Lung (tissue), 12 donors: ENCODE data around the gene GPS2. TPM values are rescaled to one million over a fixed set of nuclear protein-coding genes. Genes with fewer than 3 reads are reported as not detected.

Source experiments
- ATAC-seq: fragments of 200-7000 bp; cut with Tn5 transposase; one replicate; pipeline ENCODE4 v1.9.1; 2020; ENCODE audit warnings: moderate number of reproducible peaks; ENCODE audit not compliant: insufficient read depth, low FRiP score
- DNase-seq, 3 donors: peaks; one replicate each; pipeline ENCODE4 v3.0.0-alpha.2; 2013 to 2017
- H3K27ac ChIP-seq, 2 donors: one replicate each; pipeline ENCODE4 v1.5.1; 2013; ENCODE audit warnings: mild to moderate bottlenecking in 2 of 2, moderate library complexity in 2 of 2, control low read depth in 1 of 2, inconsistent platforms in 1 of 2, low read depth in 1 of 2, low read length in 1 of 2
- H3K27me3 ChIP-seq, 3 donors: one replicate each; pipeline ENCODE4 v1.5.1; 2013; ENCODE audit warnings: low read length in 2 of 3; ENCODE audit not compliant: control insufficient read depth in 3 of 3, insufficient read depth in 3 of 3
- H3K36me3 ChIP-seq, 4 donors: one replicate each; pipeline ENCODE4 v1.5.1; 2013; ENCODE audit warnings: low read length in 4 of 4, mild to moderate bottlenecking in 1 of 4, moderate library complexity in 1 of 4; ENCODE audit not compliant: control insufficient read depth in 4 of 4, insufficient read depth in 4 of 4
- H3K4me1 ChIP-seq, 5 donors: one replicate each; pipeline ENCODE4 v1.5.1; 2013; ENCODE audit warnings: low read length in 5 of 5, mild to moderate bottlenecking in 2 of 5, moderate library complexity in 1 of 5; ENCODE audit not compliant: control insufficient read depth in 5 of 5, insufficient read depth in 5 of 5
- H3K4me3 ChIP-seq: one replicate; pipeline ENCODE4 v1.5.1; 2013; ENCODE audit warnings: mild to moderate bottlenecking, control low read depth, moderate library complexity
- H3K9ac ChIP-seq, 2 donors: one replicate each; pipeline ENCODE4 v1.5.1; 2013; ENCODE audit warnings: low read length in 2 of 2, control low read depth in 1 of 2; ENCODE audit not compliant: insufficient read depth in 1 of 2
- H3K9me3 ChIP-seq, 4 donors: one replicate each; pipeline ENCODE4 v1.5.1; 2013; ENCODE audit warnings: low read length in 3 of 4, mild to moderate bottlenecking in 1 of 4, moderate library complexity in 1 of 4; ENCODE audit not compliant: control insufficient read depth in 4 of 4, insufficient read depth in 3 of 4
- WGBS, 2 donors: extraction: QIAGEN DNeasy Blood & Tissue Kit; methylation state at CpG; one replicate each; pipeline ENCODE4 v1.1.7; 2013; 5-methylcytosine and 5-hydroxymethylcytosine counted together
- polyA plus RNA-seq, 2 donors: library from polyadenylated mRNA; stranded (reverse); fragments of 200-250 nt; gene quantifications; one replicate each; pipeline ENCODE4 v1.2.1, GENCODE V29; 2013
- total RNA-seq, 2 donors: library from RNA; depleted of rRNA in 1 of 2; stranded (reverse); fragments of >200 nt in 1 of 2; gene quantifications; one replicate each; pipeline ENCODE4 v1.2.1, GENCODE V29; 2014 to 2021
- TF ChIP-seq, protein P1 (sequence below): IDR thresholded peaks from 2 replicates; pipeline ENCODE4 v1.5.1; 2012; ENCODE audit warnings: mild to moderate bottlenecking; ENCODE audit errors: control extremely low read depth, extremely low read depth
- donor health status: control.
- donor health status: control.
- donor health status: Bipolar disorder and iron deficiency.
- donor health status: healthy.
- donor health status: DM: yes; HTN: yes; CAD: no.

Gene GPS2
- total and polyA plus RNA-seq, 4 donors: 23.8 to 71.6 (median 62.8) TPM

DNA sequence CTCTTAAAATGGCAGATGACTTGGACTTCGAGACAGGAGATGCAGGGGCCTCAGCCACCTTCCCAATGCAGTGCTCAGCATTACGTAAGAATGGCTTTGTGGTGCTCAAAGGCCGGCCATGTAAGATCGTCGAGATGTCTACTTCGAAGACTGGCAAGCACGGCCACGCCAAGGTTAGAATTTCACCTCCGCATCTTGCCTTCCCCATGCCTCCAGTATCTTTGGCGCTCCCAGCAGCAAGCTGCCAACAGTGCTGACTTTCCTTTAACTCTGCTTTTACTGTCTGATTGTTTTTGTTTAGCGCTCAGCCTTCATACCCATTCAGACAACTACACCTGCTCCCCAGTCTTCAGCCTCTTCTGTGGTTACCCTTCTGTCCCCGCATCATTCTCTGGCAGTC, 5.5 kb downstream of the GPS2 start:
- WGBS, 2 donors: 77 to 84% methylated on average over 12 of the region's 12 CpGs
- TF ChIP-seq, protein P1, sequence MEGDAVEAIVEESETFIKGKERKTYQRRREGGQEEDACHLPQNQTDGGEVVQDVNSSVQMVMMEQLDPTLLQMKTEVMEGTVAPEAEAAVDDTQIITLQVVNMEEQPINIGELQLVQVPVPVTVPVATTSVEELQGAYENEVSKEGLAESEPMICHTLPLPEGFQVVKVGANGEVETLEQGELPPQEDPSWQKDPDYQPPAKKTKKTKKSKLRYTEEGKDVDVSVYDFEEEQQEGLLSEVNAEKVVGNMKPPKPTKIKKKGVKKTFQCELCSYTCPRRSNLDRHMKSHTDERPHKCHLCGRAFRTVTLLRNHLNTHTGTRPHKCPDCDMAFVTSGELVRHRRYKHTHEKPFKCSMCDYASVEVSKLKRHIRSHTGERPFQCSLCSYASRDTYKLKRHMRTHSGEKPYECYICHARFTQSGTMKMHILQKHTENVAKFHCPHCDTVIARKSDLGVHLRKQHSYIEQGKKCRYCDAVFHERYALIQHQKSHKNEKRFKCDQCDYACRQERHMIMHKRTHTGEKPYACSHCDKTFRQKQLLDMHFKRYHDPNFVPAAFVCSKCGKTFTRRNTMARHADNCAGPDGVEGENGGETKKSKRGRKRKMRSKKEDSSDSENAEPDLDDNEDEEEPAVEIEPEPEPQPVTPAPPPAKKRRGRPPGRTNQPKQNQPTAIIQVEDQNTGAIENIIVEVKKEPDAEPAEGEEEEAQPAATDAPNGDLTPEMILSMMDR: no peak
- Histone ChIP-seq H3K9ac (no peak overlapping the region), H3K4me3 (no peak overlapping the region), H3K36me3 (peaks cover 17 to 39% (median 33%) of the 10 kb centered on the region in 4 donors), H3K4me1 (peaks cover 6 to 23% (median 14%) of the 10 kb centered on the region in 5 donors), H3K27ac (peak overlapping the region in 1 of 2 donors; percentile 18), H3K9me3 (peaks cover 0 to 2% (median 0%) of the 10 kb centered on the region in 4 donors), H3K27me3 (no peaks in the 10 kb centered on the region)
- DNase-seq (no peak), ATAC-seq (no peak)

DNA sequence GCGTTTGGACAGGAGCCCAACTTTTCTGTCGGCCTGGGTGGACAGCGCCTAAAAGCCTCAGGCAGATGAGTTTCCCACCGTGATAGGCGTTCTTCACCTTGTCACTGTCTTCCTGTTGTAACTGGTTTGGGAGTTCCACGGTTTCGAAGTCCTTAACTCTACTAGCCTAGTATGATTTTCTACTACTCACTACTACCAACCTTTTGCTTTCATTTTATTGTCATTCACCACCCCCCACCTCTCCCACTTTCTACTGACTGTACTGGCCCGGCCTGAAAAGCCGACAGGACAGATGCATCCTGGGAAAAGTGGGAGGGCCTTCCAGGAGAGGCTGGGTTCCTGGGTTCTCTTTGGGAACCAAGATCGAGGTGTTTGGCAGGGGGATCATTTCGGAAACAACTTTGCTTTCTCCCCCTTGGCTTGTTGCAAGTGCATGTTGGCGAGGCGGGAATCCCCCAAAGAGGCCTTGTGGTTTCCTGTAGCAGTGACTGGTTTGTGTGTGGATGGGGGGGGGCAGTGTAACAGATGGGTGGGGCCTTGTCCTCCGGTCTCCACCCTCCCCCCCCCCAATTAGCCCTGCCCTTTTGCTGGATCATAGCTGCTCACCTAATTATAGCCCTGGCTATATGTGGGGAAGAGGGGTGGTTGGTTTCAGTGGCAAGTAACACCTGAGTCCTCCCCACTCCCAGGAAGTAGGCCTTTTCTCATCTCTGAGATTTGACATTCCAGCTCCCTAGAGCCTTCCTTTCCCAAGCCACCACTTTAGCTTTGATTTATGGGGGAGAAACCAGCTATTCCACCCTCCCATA, 6.3 kb downstream of the GPS2 start:
- ATAC-seq: peak; percentile 34
- Histone ChIP-seq H3K9ac (peak overlapping the region; percentile 51 to 73), H3K4me1 (peaks cover 0 to 17% (median 11%) of the 10 kb centered on the region in 5 donors), H3K4me3 (peak overlapping the region; percentile 89), H3K36me3 (peaks cover 17 to 36% (median 32%) of the 10 kb centered on the region in 4 donors), H3K27ac (peak overlapping the region; percentile 84 to 99), H3K9me3 (peaks cover 0 to 2% (median 0%) of the 10 kb centered on the region in 4 donors), H3K27me3 (no peaks in the 10 kb centered on the region)
- DNase-seq: peak; percentile 69 to 72 (median 70)
- WGBS, 2 donors: 0% methylated on average over 14 of the region's 14 CpGs
- TF ChIP-seq, protein P1: no peak

DNA sequence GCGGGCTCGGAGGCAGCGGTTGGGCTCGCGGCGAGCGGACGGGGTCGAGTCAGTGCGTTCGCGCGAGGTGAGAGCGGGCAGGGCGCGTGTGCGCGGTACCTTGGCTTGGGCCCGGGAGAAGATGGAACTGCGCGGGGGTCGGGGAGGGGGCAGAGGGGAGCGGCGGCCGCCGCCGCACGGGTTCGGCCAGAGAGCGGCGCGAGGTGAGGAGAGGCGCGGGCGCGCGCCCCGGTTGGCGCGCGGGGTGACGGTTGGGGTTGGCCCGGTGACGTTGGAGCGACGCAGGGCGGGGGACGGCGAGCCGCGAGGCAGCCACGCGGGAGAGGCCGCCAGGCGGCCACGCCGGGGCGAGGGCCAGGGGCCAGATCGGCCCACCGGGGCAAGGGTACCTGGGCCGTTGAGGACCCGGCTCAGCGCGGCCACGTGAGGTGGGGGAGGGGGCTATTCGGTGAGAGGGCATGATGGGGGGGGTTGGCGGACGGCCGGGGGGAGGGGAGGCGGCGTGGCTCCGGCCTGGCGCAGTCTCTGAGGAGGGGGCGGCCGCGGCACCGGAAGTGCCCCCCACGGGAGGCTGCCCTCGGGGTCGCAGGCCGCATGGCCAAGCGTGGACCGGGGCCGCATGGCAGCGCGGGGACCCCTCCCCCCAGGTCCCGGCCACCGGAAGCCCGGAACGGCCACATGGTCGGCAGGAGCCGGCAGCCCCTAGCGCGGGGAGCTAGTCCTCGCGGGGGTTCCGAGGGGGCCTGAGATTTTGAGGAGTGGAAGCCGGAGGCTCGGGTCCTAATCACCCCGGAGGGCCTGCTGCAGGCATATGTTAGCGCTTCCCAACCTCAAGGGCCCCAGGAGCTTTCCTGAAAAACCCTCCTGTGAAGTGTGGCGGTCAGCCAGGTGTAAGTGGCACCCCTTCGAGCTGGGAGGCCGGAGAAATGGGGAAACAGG, 7.2 kb downstream of the GPS2 start:
- Histone ChIP-seq H3K9me3 (peaks cover 0 to 2% (median 0%) of the 10 kb centered on the region in 4 donors), H3K36me3 (peaks cover 17 to 27% (median 25%) of the 10 kb centered on the region in 4 donors), H3K27me3 (no peaks in the 10 kb centered on the region), H3K9ac (peak overlapping the region; percentile 51 to 73), H3K4me3 (peak overlapping the region; percentile 89), H3K4me1 (peaks cover 0 to 17% (median 8%) of the 10 kb centered on the region in 5 donors), H3K27ac (peak overlapping the region; percentile 84 to 99)
- WGBS, 2 donors: 0 to 1% methylated on average over 53 to 104 of the region's 104 CpGs
- TF ChIP-seq, protein P1: no peak
- peak; percentile 49 for ATAC-seq
- DNase-seq: peak in 2 of 3 donors; percentile 29 to 42
